Right lobe of liver (tissue), 6 donors: ENCODE results near the gene EDEM2. TPM values are rescaled to one million over a fixed set of nuclear protein-coding genes. Genes with fewer than 3 reads are reported as not detected.

ENCODE experiments used
- ATAC-seq, 4 donors: fragments of 200-7000 bp; cut with Tn5 transposase; one replicate each; pipeline ENCODE4 v1.9.1; 2020; ENCODE audit warnings: mild to moderate bottlenecking in 4 of 4, moderate library complexity in 4 of 4
- DNase-seq, 3 donors: peaks; one replicate each; pipeline ENCODE4 v3.0.0-alpha.2; 2020
- H3K27ac ChIP-seq, 3 donors: fragments of 200-600 bp; one replicate each; pipeline ENCODE4 v1.8.0; 2022
- H3K27me3 ChIP-seq, 2 donors: fragments of 200-600 bp; one replicate each; pipeline ENCODE4 v1.8.0; 2022
- H3K36me3 ChIP-seq, 4 donors: fragments of 200-600 bp; sonication (generic) in 1 of 4; one replicate each; pipeline versions ENCODE4 v1.5.1 to v1.8.0; 2017 to 2022; ENCODE audit warnings: control low read depth in 1 of 4
- H3K4me1 ChIP-seq, 4 donors: fragments of 200-600 bp; sonication (generic) in 1 of 4; one replicate each; pipeline versions ENCODE4 v1.5.1 to v1.8.0; 2017 to 2022; ENCODE audit warnings: control low read depth in 1 of 4
- H3K4me3 ChIP-seq, 3 donors: fragments of 200-600 bp; one replicate each; pipeline ENCODE4 v1.8.0; 2022
- H3K9me3 ChIP-seq, 4 donors: fragments of 200-600 bp; sonication (generic) in 1 of 4; one replicate each; pipeline versions ENCODE4 v1.5.1 to v1.8.0; 2017 to 2022; ENCODE audit warnings: control low read depth in 1 of 4
- CTCF ChIP-seq, 4 donors: fragments of 200-600 bp in 3 of 4; fragments of 450-650 bp in 1 of 4; IDR thresholded peaks; one replicate each; pipeline versions ENCODE4 v1.5.1 to v1.8.0; 2016 to 2022; ENCODE audit warnings: antibody characterized with exemption in 4 of 4, mild to moderate bottlenecking in 2 of 4
- POLR2A ChIP-seq: fragments of 450-650 bp; IDR thresholded peaks from one replicate; pipeline ENCODE4 v1.6.1; 2017; ENCODE audit warnings: antibody characterized with exemption, mild to moderate bottlenecking
- WGBS: methylation state at CpG from one replicate; pipeline ENCODE4 v1.1.6; 2018; ENCODE audit warnings: low coverage, low lambda C conversion rate; ENCODE audit not compliant: insufficient coverage; ENCODE audit errors: missing lambda C conversion rate; 5-methylcytosine and 5-hydroxymethylcytosine counted together
- intact Hi-C, 2 donors: fragments of 100-400 bp; cut with DNase I; formaldehyde crosslinking; loops; one replicate each; pipeline versions ENCODE4 v1.11.2 to v1.14.1; 2022
- total RNA-seq, 6 experiments: library from RNA; depleted of rRNA in 2 of 6; stranded (reverse); fragments of >200 nt in 2 of 6; fragmentation: NEBNext Ultra II Directional in 3 of 6; extraction: Animal tissue kit (Norgen Biotek cat#: 25700) in 3 of 6; gene quantifications; one replicate each; pipeline versions ENCODE4 v1.1.0 to v1.2.4, GENCODE V29; 2016 to 2023
- donor health status: DM: no; HTN: yes; CAD: no.
- donor health status: DM: no; HTN: no; CAD: no.
- donor health status: DM: no; HTN: no; CAD: no.
- donor health status: DM: no; HTN: yes; CAD: no.
- donor health status: DM: no; HTN: yes; CAD: no.

EDEM2 gene
- total RNA-seq, 6 experiments from 2014 or later: 20.1 to 28.0 (median 23.9) TPM

- H3K36me3 ChIP-seq: peaks cover 0 to 11% (median 8%) of the 10 kb centered on the region in 4 donors
- intact Hi-C loops: loop anchor here (10.0 kb wide), 2 partner anchors 50 to 130 kb away; partner anchors contain the start of genes MMP24OS (in 1 of the 2) and TRPC4AP (in 1 of the 2)
- no peak overlapping the region for H3K4me3 ChIP-seq
- 16% methylated on average over 2 of the region's 2 CpGs for WGBS
- DNase-seq: no peak
- ATAC-seq: peak; percentile 33 to 49 (median 36)
- peak overlapping the region in 1 of 3 donors; percentile 1 for H3K27ac ChIP-seq
- H3K4me1 ChIP-seq: peaks cover 0 to 21% (median 2%) of the 10 kb centered on the region in 4 donors
- H3K27me3 ChIP-seq: no peaks in the 10 kb centered on the region
- TF ChIP-seq CTCF (IDR thresholded peaks at IDR 0.05): peak; percentile 63 to 97 (median 68)
- no peak for TF ChIP-seq POLR2A
- H3K9me3 ChIP-seq: no peaks in the 10 kb centered on the region
Measured at GRCh38 chr20:35145141-35145564, 2.0 kb downstream of the EDEM2 start.

- Histone ChIP-seq H3K9me3 (no peaks in the 10 kb centered on the region), H3K4me3 (no peak overlapping the region), H3K27ac (peak overlapping the region in 1 of 3 donors; percentile 1)
Measured at GRCh38 chr20:35144694-35145093, 2.4 kb downstream of the EDEM2 start.

DNA sequence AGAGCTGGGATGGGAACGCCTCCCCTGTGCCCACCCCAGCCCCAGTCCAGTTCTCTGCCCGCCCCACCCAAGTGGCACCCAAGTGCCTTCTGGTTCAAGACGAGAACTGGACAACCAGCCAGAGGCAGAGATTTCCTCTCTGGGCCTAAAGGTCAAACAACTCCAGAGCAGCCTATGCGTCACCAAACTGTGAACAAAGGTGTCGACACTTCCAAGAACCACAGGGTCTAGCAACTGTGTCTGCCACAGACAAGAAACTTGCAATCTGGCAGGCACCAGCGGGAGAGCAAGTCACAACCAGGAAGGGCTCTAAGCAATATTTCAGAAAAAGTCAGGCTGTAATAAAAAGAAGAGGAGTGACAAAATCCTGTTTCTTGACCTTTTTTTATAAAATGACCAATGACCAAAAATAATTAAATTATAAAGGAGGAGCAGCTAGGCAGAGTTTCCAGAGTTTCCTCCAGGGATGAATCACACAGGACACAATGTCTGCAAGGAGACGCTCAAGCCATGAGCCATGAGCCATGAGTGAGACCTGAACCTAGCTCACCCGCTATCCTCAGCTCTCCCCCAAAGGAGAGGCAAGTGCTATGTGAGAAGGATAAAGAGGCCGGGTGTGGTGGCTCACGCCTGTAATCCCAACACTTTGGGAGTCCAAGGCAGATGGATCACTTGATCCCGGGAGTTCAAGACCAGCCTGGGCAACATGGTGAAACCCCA is 11.1 kb downstream of the EDEM2 start:
- DNase-seq: no peak
- WGBS: 64% methylated on average over 4 of the region's 11 CpGs
- TF ChIP-seq CTCF (IDR thresholded peaks at IDR 0.05): no peak
- TF ChIP-seq POLR2A: no peak
- Histone ChIP-seq H3K36me3 (peaks cover 0 to 69% (median 22%) of the 10 kb centered on the region in 4 donors), H3K4me1 (peaks cover 0 to 10% (median 0%) of the 10 kb centered on the region in 4 donors), H3K27ac (no peak overlapping the region), H3K9me3 (no peaks in the 10 kb centered on the region), H3K4me3 (no peak overlapping the region), H3K27me3 (no peaks in the 10 kb centered on the region)
- intact Hi-C loops: no loop called here
- ATAC-seq: peak in 3 of 4 donors; percentile 36 to 60 (median 55)

More at GRCh38 chr20:35144694-35145093, 2.4 kb downstream of the EDEM2 start:
- ATAC-seq (no peak), DNase-seq (no peak)
- intact Hi-C loops: loop anchor here (5.0 to 10.0 kb wide), 3 partner anchors 50 to 130 kb away; partner anchors contain the start of genes MMP24OS (in 1 of the 2) and TRPC4AP (in 1 of the 2)
- H3K36me3 ChIP-seq: peaks cover 0 to 16% (median 9%) of the 10 kb centered on the region in 4 donors
- 38% methylated on average over 7 of the region's 7 CpGs for WGBS
- TF ChIP-seq CTCF (IDR thresholded peaks at IDR 0.05) (no peak), POLR2A (no peak)
- H3K4me1 ChIP-seq: peaks cover 0 to 21% (median 2%) of the 10 kb centered on the region in 4 donors
- H3K27me3 ChIP-seq: no peaks in the 10 kb centered on the region

- no peak for TF ChIP-seq CTCF (IDR thresholded peaks at IDR 0.05)
- no peak for TF ChIP-seq POLR2A
Measured at GRCh38 chr20:35134880-35135279, 12.3 kb downstream of the EDEM2 start.

More at GRCh38 chr20:35134880-35135279, 12.3 kb downstream of the EDEM2 start:
- DNase-seq (no peak), ATAC-seq (peak in 1 of 4 donors; percentile 17)
- H3K4me1 ChIP-seq: peaks cover 0 to 10% (median 0%) of the 10 kb centered on the region in 4 donors
- H3K36me3 ChIP-seq: peaks cover 0 to 73% (median 23%) of the 10 kb centered on the region in 4 donors
- H3K27ac ChIP-seq: no peak overlapping the region
- no peaks in the 10 kb centered on the region for H3K27me3 ChIP-seq
- whole genome bisulfite sequencing: 39% methylated on average over 3 of the region's 6 CpGs
- no peak overlapping the region for H3K4me3 ChIP-seq
- intact Hi-C loops: no loop called here
- no peaks in the 10 kb centered on the region for H3K9me3 ChIP-seq
